ENCODE data around the gene RPS6KA4. TPM values are rescaled to one million over a fixed set of nuclear protein-coding genes. Genes with fewer than 3 reads are reported as not detected.
A peak's percentile ranks its signal among the peaks of the same experiment; 100 is the strongest.

Gene RPS6KA4
- total RNA-seq, 1 donor from 2014 or later = 48.6 TPM

DNA sequence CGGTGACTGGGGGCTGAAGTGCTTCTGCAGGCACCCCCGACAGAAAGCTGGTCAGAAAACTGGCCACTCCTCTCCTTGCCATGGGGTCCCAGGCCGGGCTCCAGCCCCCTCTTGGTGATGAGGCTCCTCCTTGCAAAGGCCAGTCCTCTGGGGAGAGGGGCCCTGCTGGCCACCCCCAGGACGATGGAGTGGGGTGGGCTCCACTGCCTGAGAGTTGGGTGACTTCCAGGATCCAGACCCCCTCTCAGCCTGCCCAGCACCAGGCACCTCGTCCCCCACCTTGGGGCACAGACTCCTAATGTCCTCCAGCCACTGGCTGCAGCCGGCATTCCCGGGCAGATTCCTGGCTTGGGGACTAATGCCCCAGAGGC lies 441 bp upstream of the RPS6KA4 start:
- Mint-ChIP-seq H3K9me3 (no peaks in the 10 kb centered on the region), H3K4me3 (peak overlapping the region; percentile 78), H3K27ac (no peak overlapping the region), H3K36me3 (ENCODE audit: low read depth) (peaks cover 37% of the 10 kb centered on the region), H3K4me1 (peaks cover 20% of the 10 kb centered on the region), H3K27me3 (no peaks in the 10 kb centered on the region)
- intact Hi-C loops (cut with micrococcal nuclease) = no loop called here
- DNase-seq = no peak

DNA sequence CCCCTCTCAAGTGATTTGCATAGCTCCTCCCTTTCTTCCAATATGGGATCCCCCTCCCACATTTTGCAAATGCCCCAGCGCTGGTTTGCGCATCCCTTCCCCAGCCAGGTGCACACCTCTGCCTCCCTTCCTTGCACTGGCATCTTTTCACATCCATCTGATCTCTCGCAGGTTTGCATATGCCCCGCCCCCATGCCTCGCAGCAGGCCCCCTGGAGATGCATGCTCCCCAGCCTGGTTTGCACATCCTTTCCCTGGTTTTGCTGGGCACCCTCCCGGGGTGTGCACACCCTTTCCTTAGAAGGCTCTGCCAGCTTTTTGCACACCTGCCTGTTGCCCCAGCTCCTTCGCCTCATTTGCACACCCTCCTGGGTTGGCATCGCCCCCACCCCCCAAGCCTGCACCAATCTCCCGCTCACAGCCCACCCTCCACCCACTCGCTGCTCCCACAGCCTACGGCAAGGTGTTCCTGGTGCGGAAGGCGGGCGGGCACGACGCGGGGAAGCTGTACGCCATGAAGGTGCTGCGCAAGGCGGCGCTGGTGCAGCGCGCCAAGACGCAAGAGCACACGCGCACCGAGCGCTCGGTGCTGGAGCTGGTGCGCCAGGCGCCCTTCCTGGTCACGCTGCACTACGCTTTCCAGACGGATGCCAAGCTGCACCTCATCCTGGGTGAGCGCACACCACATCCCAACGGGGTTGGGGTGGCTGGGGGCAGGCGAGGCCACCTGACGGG lies 917 bp downstream of the RPS6KA4 start:
- H3K9me3 Mint-ChIP-seq = no peaks in the 10 kb centered on the region
- H3K4me1 Mint-ChIP-seq = peaks cover 22% of the 10 kb centered on the region
- peak overlapping the region; percentile 94 for H3K4me3 Mint-ChIP-seq
- peaks cover 44% of the 10 kb centered on the region for H3K36me3 Mint-ChIP-seq (ENCODE audit: low read depth)
- intact Hi-C loops (cut with micrococcal nuclease) = loop anchor here (1.0 kb wide), 1 partner anchor 18 kb away; no protein-coding TSS in a partner anchor
- DNase-seq = peak; percentile 81
- H3K27me3 Mint-ChIP-seq = no peaks in the 10 kb centered on the region
- peak overlapping the region; percentile 80 for H3K27ac Mint-ChIP-seq

- DNase-seq = no peak
- Mint-ChIP-seq H3K27me3 (no peaks in the 10 kb centered on the region), H3K4me1 (peaks cover 22% of the 10 kb centered on the region), H3K4me3 (peak overlapping the region; percentile 94), H3K27ac (peak overlapping the region; percentile 80), H3K36me3 (ENCODE audit: low read depth) (peaks cover 47% of the 10 kb centered on the region), H3K9me3 (no peaks in the 10 kb centered on the region)
- intact Hi-C loops (cut with micrococcal nuclease) = no loop called here
Observed at GRCh38 chr11:64360448-64360921, 1.5 kb downstream of the RPS6KA4 start.

DNA sequence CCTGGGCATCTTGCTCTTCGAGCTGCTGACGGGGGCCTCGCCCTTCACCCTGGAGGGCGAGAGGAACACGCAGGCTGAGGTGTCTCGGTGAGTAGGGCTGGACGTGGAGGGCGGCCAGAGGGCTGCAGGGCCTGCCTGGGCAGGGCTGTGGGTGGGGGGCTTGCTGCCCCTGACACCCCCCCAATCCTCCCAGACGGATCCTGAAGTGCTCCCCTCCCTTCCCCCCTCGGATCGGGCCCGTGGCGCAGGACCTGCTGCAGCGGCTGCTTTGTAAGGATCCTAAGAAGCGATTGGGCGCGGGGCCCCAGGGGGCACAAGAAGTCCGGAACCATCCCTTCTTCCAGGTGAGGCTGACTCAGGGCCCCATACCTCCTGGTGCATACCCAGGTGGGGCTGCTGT lies 2.7 kb downstream of the RPS6KA4 start:
- H3K4me1 Mint-ChIP-seq = peaks cover 18% of the 10 kb centered on the region
- peaks cover 49% of the 10 kb centered on the region for H3K36me3 Mint-ChIP-seq (ENCODE audit: low read depth)
- intact Hi-C loops (cut with micrococcal nuclease) = no loop called here
- H3K4me3 Mint-ChIP-seq = no peak overlapping the region
- H3K9me3 Mint-ChIP-seq = no peaks in the 10 kb centered on the region
- no peak for DNase-seq
- no peaks in the 10 kb centered on the region for H3K27me3 Mint-ChIP-seq
- no peak overlapping the region for H3K27ac Mint-ChIP-seq

- no peak overlapping the region for H3K27ac Mint-ChIP-seq
- peaks cover 17% of the 10 kb centered on the region for H3K4me1 Mint-ChIP-seq
- no peaks in the 10 kb centered on the region for H3K9me3 Mint-ChIP-seq
- DNase-seq = no peak
- H3K27me3 Mint-ChIP-seq = no peaks in the 10 kb centered on the region
- H3K36me3 Mint-ChIP-seq (ENCODE audit: low read depth) = peaks cover 51% of the 10 kb centered on the region
- H3K4me3 Mint-ChIP-seq = no peak overlapping the region
- intact Hi-C loops (cut with micrococcal nuclease) = no loop called here
Observed at GRCh38 chr11:64362339-64362738, 3.4 kb downstream of the RPS6KA4 start.

GRCh38 chr11:64364435-64364834 lies 5.5 kb downstream of the RPS6KA4 start:
- H3K36me3 Mint-ChIP-seq (ENCODE audit: low read depth) = peaks cover 63% of the 10 kb centered on the region
- H3K27ac Mint-ChIP-seq = no peak overlapping the region
- H3K9me3 Mint-ChIP-seq = no peaks in the 10 kb centered on the region
- no peak for DNase-seq
- peaks cover 12% of the 10 kb centered on the region for H3K4me1 Mint-ChIP-seq
- no peaks in the 10 kb centered on the region for H3K27me3 Mint-ChIP-seq
- intact Hi-C loops (cut with micrococcal nuclease) = no loop called here
- no peak overlapping the region for H3K4me3 Mint-ChIP-seq

DNA sequence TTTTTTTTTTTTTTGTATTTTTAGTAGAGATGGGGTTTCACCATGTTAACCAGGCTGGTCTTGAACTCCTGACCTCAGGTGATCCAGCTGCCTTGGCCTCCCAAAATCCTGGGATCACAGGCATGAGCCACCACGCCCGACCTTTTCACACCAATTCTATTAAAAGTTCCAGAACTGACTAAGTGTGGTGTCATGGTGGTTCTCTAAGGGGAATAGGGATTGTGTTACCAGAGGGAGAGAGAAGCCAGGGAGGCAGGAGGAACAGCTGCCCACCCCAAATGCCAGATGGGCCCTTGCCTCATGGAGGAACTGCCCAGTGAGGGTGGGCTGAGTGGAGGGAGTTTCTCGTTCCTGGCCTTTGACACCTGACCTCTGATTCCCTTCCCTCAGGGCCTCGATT lies 5.9 kb downstream of the RPS6KA4 start:
- Mint-ChIP-seq H3K27me3 (no peaks in the 10 kb centered on the region), H3K9me3 (no peaks in the 10 kb centered on the region), H3K36me3 (ENCODE audit: low read depth) (peaks cover 63% of the 10 kb centered on the region), H3K4me3 (no peak overlapping the region), H3K4me1 (peaks cover 8% of the 10 kb centered on the region), H3K27ac (no peak overlapping the region)
- intact Hi-C loops (cut with micrococcal nuclease) = no loop called here
- no peak for DNase-seq

DNA sequence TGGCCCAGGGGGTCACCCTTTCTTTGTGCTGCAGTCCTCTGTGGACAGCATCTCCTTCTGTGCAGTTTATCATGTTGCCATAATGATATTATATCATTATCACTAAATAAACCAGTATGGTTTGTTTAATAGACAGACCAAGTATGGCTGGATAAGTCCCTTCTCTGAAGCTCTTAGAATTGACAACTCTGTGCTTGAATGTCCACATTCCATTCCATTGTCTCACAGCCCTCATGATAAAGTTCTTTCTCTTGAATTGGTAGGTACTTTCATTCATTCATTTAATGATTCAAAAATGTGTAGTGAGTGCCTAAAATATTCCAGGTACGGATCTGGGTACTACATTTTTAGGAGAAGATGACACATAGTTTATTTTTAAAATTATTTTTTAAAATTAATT lies 7.8 kb downstream of the RPS6KA4 start:
- intact Hi-C loops (cut with micrococcal nuclease) = no loop called here
- no peak overlapping the region for H3K27ac Mint-ChIP-seq
- no peak overlapping the region for H3K4me3 Mint-ChIP-seq
- DNase-seq = no peak
- peaks cover 54% of the 10 kb centered on the region for H3K36me3 Mint-ChIP-seq (ENCODE audit: low read depth)
- H3K4me1 Mint-ChIP-seq = peaks cover 2% of the 10 kb centered on the region
- H3K27me3 Mint-ChIP-seq = no peaks in the 10 kb centered on the region
- no peaks in the 10 kb centered on the region for H3K9me3 Mint-ChIP-seq

- peaks cover 2% of the 10 kb centered on the region for H3K4me1 Mint-ChIP-seq
- no peaks in the 10 kb centered on the region for H3K27me3 Mint-ChIP-seq
- no peak overlapping the region for H3K27ac Mint-ChIP-seq
- peaks cover 42% of the 10 kb centered on the region for H3K36me3 Mint-ChIP-seq (ENCODE audit: low read depth)
- DNase-seq = no peak
- intact Hi-C loops (cut with micrococcal nuclease) = no loop called here
- no peak overlapping the region for H3K4me3 Mint-ChIP-seq
- no peaks in the 10 kb centered on the region for H3K9me3 Mint-ChIP-seq
Observed at GRCh38 chr11:64367931-64368672, 9.1 kb downstream of the RPS6KA4 start.

- DNase-seq = no peak
- H3K4me3 Mint-ChIP-seq = no peak overlapping the region
- H3K4me1 Mint-ChIP-seq = peaks cover 2% of the 10 kb centered on the region
- H3K27me3 Mint-ChIP-seq = no peaks in the 10 kb centered on the region
- intact Hi-C loops (cut with micrococcal nuclease) = no loop called here
- peaks cover 39% of the 10 kb centered on the region for H3K36me3 Mint-ChIP-seq (ENCODE audit: low read depth)
- no peak overlapping the region for H3K27ac Mint-ChIP-seq
- H3K9me3 Mint-ChIP-seq = no peaks in the 10 kb centered on the region
Observed at GRCh38 chr11:64368673-64369074, 9.7 kb downstream of the RPS6KA4 start.

DNA sequence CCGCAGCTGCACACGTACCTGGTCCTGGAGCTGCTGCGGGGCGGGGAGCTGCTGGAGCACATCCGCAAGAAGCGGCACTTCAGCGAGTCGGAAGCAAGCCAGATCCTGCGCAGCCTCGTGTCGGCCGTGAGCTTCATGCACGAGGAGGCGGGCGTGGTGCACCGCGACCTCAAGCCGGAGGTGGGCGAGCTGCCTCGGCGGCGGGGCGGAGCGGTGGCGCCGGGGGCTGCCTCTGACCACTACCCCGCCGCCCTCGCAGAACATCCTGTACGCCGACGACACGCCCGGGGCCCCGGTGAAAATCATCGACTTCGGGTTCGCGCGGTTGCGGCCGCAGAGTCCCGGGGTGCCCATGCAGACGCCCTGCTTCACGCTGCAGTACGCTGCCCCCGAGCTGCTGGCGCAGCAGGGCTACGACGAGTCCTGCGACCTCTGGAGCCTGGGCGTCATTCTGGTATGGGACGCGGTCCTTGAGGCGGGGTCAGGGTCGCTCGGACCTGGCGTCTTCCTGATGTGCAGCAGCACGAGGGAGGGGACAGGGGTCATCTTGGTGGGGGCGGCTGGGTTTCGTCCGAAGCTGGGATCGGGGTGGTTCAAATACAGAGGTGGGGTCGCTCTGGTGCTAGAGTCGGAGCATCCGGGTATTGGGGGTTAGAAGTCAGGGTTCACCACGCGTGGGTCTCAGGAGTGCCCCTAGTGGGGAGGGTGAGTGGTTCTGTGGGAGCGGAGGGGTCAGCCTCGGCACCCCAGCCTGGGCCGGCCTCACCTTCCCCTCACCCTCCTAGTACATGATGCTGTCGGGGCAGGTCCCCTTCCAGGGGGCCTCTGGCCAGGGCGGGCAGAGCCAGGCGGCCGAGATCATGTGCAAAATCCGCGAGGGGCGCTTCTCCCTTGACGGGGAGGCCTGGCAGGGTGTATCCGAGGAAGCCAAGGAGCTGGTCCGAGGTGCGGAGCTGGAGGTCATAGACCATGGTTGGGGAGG lies 10.8 kb downstream of the RPS6KA4 start:
- intact Hi-C loops (cut with micrococcal nuclease) = no loop called here
- DNase-seq = no peak
- Mint-ChIP-seq H3K27ac (no peak overlapping the region), H3K4me1 (no peaks in the 10 kb centered on the region), H3K36me3 (ENCODE audit: low read depth) (peaks cover 34% of the 10 kb centered on the region), H3K27me3 (no peaks in the 10 kb centered on the region), H3K9me3 (no peaks in the 10 kb centered on the region), H3K4me3 (no peak overlapping the region)

- H3K4me3 Mint-ChIP-seq = no peak overlapping the region
- H3K4me1 Mint-ChIP-seq = no peaks in the 10 kb centered on the region
- peaks cover 28% of the 10 kb centered on the region for H3K36me3 Mint-ChIP-seq (ENCODE audit: low read depth)
- no peaks in the 10 kb centered on the region for H3K27me3 Mint-ChIP-seq
- intact Hi-C loops (cut with micrococcal nuclease) = no loop called here
- DNase-seq = no peak
- H3K27ac Mint-ChIP-seq = no peak overlapping the region
- no peaks in the 10 kb centered on the region for H3K9me3 Mint-ChIP-seq
Observed at GRCh38 chr11:64371201-64371600, 12.2 kb downstream of the RPS6KA4 start.

DNA sequence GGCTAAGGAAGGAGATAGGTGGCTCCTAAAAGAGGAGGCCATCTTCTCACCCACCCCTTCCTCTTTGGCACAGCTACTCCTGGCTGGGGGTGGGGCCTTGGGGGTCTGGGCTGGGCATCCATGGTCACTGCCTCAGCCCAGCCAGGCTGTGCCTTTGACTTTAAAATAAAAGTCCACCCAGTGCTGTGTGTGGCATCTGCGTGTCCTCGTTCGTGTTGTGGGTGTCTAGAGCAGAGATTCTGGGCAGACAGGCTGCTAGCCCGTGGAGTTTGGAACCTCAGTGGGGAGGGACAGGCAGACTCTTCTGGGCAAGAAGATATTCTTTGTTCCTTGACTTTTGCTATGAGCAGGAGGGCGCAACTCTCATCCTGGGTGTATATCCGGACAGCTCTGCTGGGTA lies 13.1 kb downstream of the RPS6KA4 start:
- DNase-seq = no peak
- peaks cover 22% of the 10 kb centered on the region for H3K36me3 Mint-ChIP-seq (ENCODE audit: low read depth)
- H3K27ac Mint-ChIP-seq = no peak overlapping the region
- no peaks in the 10 kb centered on the region for H3K27me3 Mint-ChIP-seq
- intact Hi-C loops (cut with micrococcal nuclease) = no loop called here
- H3K4me3 Mint-ChIP-seq = no peak overlapping the region
- no peaks in the 10 kb centered on the region for H3K4me1 Mint-ChIP-seq
- H3K9me3 Mint-ChIP-seq = no peaks in the 10 kb centered on the region
